H54 (cell line): ENCODE results near the gene MARCOL.
"Not testable (repeated sequence)": the region's sequence is repeated elsewhere in the genome, so short reads cannot be mapped to it uniquely, and the experiment has no call there.

Experiments
- DNase-seq: peaks from one replicate; pipeline ENCODE4 v3.0.0; 2011; ENCODE audit warnings: low spot score, mixed read lengths; ENCODE audit not compliant: insufficient read length
- FAIRE-seq: peaks from 3 replicates; lab custom pipeline; 2011; peaks lifted over from hg19 to GRCh38; lab: Jason Lieb, UNC
- POLR2A ChIP-seq: IDR thresholded peaks from 2 replicates; pipeline ENCODE4 v1.6.1; 2011; ENCODE audit warnings: low read depth, mild to moderate bottlenecking, low read length

The MARCOL gene

GRCh38 chr5:148229840-148230239 is 8.5 kb upstream of the MARCOL start:
- no peak for TF ChIP-seq POLR2A
- no peak for DNase-seq
- no peak for FAIRE-seq

- no peak for TF ChIP-seq POLR2A
- FAIRE-seq (no peak), DNase-seq (no peak)
These were observed 8.1 kb upstream of the MARCOL start for GRCh38 chr5:148230240-148230639.

GRCh38 chr5:148237785-148238417 is 424 bp upstream of the MARCOL start:
- DNase-seq (no peak), FAIRE-seq (no peak)
- TF ChIP-seq POLR2A, result no peak

- no peak for FAIRE-seq
- no peak for TF ChIP-seq POLR2A
- no peak for DNase-seq
These were observed 10.6 kb downstream of the MARCOL start for GRCh38 chr5:148248894-148249293.

GRCh38 chr5:148255456-148255855 is 17.1 kb downstream of the MARCOL start:
- no peak for TF ChIP-seq POLR2A
- no peak for FAIRE-seq
- DNase-seq, result no peak

- no peak for FAIRE-seq
- DNase-seq, result no peak
- no peak for TF ChIP-seq POLR2A
These were observed 21.0 kb downstream of the MARCOL start for GRCh38 chr5:148259288-148259687.

GRCh38 chr5:148261221-148261620 is 22.9 kb downstream of the MARCOL start:
- TF ChIP-seq POLR2A, result no peak
- DNase-seq (no peak), FAIRE-seq (no peak)

- FAIRE-seq (no peak), DNase-seq (no peak)
- TF ChIP-seq POLR2A, result no peak
These were observed 29.6 kb downstream of the MARCOL start for GRCh38 chr5:148267962-148268361.

- DNase-seq (peak; percentile 29), FAIRE-seq (peak; percentile 99)
- no peak for TF ChIP-seq POLR2A
These were observed 30.2 kb downstream of the MARCOL start, which contains the start of gene SPINK13 for GRCh38 chr5:148268566-148268965. Gene SPINK13, plus strand, starts transcription at chr5:148268794. Its CDS starts 1,279 bp downstream, at chr5:148270073.

GRCh38 chr5:148275129-148275528 is 36.8 kb downstream of the MARCOL start:
- not testable (repeated sequence) for DNase-seq, FAIRE-seq

GRCh38 chr5:148280893-148281292 is 42.6 kb downstream of the MARCOL start:
- not testable (repeated sequence) for DNase-seq, FAIRE-seq

GRCh38 chr5:148281336-148281735 is 43.0 kb downstream of the MARCOL start:
- FAIRE-seq, result not testable (repeated sequence)

GRCh38 chr5:148290271-148291195 is 52.2 kb downstream of the MARCOL start:
- no peak for TF ChIP-seq POLR2A
- FAIRE-seq (no peak), DNase-seq (no peak)

More at GRCh38 chr5:148281336-148281735, 43.0 kb downstream of the MARCOL start:
- not testable (repeated sequence) for DNase-seq
